Activated CD8-positive, alpha-beta memory T cell treated with anti-CD3 and anti-CD28 coated beads, Interleukin-2, amount 50 U/mL, for 4 hours (primary cell): Measurements from ENCODE around the gene ARHGAP22.

Experiments used
- DNase-seq: peaks from one replicate; pipeline ENCODE4 v3.0.0-alpha.2; 2020

The ARHGAP22 gene

DNA sequence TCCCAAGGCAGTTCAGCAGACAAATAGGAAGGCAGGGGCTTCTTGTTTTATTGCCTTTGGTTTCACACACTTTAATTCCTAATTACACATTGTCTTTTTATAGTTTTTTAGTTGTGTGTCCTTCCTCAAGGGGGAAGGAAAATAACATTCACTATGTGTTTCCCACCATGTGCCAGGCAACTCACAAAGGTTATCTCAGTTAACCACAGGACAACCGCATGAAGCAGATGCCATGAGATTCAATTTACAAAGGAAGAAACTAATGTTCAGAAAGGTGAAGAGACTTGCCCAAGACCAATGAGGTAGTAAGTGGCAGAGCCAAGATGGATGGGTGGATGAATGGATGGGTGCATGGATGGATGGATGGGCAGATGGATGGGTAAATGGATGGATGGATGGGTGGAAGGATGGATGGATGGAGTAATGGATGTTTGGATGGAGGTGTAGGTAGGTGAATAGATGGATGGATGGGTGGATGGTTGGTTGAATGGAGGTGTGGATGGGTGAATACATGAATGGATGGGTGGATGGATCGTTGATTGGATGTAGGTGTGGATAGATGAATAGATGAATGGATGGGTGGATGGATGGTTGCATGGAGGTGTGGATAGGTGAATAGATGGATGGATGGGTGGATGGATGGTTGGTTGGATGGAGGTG lies 77.9 kb downstream of the ARHGAP22 start:
- DNase-seq = no peak

- no peak for DNase-seq
Measured at GRCh38 chr10:48526011-48526821, 78.7 kb downstream of the ARHGAP22 start.

DNA sequence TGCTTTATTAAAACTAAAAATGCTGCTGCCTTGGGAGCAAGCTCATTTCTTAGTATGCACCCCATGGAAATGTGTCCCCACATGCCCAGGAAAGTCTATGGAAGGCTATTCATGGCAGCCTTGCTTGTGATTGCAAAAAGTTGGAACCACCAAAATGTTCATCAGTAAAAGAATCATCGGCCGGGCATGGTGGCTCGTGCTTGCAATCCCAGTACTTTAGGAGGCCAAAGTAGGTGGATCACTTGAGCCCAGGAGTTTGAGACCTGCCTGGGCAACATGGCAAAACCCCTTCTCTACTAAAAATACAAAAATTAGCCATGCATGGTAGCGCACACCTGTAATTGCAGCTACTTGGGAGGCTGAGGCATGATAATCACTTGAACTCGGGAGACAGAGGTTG lies 79.8 kb downstream of the ARHGAP22 start:
- no peak for DNase-seq

DNA sequence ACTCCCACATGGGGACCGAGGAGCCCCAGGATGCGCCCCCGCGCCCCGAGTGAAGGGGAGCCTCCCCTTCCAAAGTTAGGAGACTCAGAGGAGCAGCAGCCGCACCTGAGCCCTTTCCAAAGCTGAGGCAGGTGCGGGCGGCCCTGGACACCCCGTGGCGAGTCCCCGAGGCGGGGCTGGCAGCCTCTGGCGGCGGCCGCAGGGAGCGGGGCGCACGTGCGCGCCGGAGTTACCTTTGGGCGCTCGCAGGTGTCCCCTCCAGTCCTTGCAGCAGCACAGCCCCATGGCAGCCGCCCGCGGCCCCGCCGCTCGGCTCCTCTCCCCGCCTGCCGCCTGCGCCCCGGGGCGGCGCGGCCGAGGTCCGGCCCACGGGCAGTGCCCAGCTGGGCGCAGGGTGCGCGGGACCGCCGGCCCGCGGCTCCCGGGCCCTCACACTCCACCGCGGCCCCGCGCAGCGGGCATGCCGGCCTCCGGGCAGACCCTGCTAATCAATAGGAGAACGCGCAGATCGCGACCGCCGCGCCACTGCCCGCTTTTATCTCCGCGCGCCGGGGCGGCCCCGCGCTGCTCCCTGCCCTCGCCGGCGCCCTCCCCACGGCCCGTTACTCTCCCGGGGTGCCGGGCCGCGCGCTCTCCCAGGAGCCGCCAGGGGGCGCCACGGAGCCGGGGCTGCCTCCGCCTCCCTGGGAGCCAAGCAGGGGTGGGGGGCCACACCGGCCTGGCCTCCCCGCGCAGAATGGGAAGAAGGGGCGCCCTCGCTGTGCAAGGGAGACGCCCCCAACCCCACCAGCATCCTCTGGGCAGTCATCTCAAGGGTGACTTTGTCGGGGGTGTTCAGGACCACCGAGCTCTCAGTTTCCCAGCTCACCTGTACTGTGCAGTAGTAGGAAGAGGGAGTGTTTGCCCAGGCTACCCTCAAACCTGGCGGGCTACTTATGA lies 80.8 kb downstream of the ARHGAP22 start:
- no peak for DNase-seq

- DNase-seq = no peak
Measured at GRCh38 chr10:48523212-48523819, 81.6 kb downstream of the ARHGAP22 start.

DNA sequence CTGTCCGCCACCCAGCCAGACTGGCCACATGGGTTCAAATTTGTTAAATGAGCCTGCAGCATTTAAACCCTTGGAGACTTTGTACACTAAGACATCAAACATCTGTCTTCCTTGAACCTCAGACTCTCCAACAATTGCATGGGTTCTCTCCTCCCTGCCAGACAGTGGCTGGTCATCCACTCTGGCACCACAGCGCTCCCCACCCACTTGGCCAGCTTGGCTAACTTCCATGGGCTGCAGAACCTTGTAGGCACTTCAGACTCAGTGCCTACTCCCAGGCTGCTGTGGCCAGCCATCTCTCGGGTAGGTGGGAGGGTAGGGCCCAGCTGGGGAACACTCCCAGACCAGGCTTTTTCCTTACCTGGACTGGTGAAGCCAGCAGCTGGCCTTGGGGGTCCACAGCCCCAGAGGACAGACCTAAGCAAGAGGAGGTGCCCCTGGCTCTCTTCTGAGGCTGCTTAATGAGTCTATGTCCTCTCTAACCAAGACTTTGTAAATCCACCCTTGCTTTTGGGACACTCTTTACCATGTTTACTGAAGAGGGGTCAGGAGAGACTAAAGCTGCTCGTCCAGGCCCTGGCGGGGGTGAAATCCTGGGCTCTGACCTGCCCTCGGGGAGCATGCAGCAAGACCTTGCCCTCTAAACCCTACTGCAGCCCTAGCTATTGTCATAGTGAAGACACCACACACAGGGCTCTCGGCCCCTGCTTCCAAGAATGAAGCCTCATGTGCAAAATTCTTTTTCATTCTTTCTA lies 82.7 kb downstream of the ARHGAP22 start:
- DNase-seq = no peak

GRCh38 chr10:48520594-48520993 lies 84.3 kb downstream of the ARHGAP22 start:
- DNase-seq = no peak

GRCh38 chr10:48520184-48520506 lies 84.7 kb downstream of the ARHGAP22 start:
- no peak for DNase-seq

GRCh38 chr10:48519481-48520183 lies 85.2 kb downstream of the ARHGAP22 start:
- no peak for DNase-seq

- no peak for DNase-seq
Measured at GRCh38 chr10:48518986-48519385, 85.9 kb downstream of the ARHGAP22 start.

GRCh38 chr10:48517911-48518811 lies 86.7 kb downstream of the ARHGAP22 start:
- no peak for DNase-seq

DNA sequence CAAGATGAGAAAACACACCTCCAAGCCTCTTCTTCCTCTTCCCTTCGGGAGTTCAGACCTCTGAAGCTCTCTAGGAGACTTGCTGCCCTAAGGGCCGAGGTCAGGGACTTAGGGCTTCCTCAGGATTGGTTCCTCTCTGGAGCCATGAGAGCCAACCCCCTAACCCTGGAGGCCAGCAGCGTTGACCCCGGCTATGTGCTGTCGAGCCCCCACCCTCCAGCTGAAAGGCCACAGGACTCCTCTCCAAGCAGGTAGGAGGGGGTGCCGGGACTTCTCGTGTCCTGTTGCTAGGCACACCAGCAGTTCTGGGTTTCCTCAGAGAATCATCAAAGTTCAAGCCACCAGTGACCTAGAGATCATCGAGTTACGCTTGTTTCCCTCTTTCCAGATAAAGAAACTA lies 87.4 kb downstream of the ARHGAP22 start:
- DNase-seq = no peak

- no peak for DNase-seq
Measured at GRCh38 chr10:48516911-48517310, 88.0 kb downstream of the ARHGAP22 start.

DNA sequence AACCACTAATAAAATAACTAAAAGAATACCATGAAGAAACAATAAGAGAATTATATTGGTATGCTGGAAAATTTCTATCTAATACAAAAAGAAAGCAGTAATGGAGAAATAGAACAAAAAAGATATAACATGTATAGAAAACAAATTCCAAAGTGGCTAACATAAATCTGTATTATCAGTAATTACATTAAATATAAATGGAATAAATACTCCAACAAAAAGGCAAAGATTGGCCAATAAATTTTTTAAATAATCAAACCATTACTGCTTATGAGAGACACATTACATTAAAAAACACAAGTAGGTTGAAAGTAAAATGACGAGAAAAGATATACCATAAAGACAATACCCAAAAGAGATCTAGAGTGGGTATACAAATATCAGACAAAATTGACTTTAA lies 90.0 kb downstream of the ARHGAP22 start:
- DNase-seq = no peak

DNA sequence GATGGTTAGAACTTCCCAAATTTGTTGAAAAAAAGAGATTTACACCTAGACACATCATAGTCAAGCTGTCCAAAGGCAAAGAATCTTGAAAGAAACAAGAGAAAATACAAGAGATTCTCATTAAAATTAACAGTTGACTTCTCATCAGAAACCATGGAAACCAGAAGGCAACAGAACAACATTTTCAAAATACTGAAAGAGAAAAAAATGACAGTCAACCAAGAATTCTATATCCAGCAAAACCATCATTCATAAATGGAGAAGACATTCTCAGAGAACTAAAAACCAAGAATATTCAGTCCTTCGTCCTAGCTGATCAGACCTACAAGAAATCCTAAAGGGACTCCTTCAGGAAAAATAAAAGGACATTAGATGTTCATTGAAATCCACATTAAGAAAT lies 90.6 kb downstream of the ARHGAP22 start:
- no peak for DNase-seq

DNA sequence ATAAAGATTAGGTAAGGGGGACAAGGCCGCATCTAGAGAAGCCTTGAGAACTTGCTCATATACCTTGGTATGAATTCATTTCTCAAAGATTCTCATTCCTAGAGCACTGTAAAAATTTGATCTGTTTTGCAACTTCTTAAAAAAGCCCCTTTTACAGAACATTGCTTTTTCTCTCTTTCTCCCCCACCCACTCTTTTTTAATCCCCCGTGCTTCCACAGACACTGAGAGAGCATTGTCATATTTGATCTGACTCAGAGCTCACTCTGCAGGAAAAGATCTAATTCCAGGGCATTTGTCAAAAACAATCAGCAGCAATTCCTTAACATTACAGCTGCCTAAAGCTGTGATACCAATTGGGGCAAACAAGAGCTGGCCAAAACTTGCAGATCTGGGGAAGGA lies 92.0 kb downstream of the ARHGAP22 start:
- DNase-seq = no peak

DNA sequence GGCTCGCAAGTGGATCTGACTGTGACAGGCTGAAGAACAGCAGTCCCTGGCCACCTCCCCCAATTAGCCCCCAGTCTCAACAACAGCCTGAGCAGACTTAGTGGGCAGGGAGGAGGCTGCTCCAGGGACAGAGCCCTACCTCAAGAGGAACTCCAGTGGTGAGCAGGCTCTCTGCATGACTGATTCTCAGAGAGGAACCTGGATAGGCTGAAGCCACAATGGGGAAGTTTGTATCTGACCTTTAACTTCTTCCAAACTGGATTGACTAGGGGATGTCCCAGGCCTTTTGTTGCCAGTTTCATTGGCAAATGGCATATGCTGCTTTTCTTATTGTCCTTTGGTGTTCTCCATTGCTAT lies 93.0 kb downstream of the ARHGAP22 start:
- DNase-seq = no peak

DNA sequence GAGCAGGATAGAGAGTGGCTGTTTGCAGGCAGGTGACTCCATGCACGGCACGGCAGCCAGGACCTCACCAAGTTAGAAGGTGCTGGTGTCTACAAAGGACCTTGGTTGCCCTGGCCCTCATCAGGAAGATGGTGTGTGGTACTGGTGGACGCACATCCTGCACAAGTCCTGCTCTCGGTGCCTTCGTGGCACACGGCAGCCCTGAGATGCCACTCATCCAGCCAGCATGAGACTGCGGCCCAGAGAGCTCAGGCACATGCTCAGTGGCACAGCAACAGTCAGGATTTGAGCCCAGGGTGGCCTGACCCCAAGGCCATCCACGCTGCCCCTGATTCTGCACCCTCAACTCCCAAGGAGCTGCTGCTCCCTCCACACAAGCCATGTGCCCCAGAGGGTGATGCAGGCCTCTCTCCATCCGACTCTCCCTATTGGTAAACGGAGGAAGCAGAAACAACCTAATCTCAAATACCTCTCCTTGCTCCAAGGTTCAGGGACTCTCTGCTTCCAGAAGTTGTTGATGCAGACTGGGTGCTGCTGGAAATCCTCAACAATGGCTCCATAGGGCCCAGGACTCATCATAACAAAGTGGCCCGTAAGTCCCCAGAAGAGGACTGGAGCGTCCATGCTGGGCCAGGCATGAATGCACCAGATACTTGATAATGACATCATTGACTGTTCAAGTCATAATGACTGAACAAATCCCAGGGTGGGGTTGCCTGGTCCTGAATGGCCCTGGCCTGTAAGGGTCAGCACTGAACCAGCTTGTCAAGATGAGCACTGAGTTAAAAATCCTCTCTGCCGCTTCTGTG lies 93.6 kb downstream of the ARHGAP22 start:
- no peak for DNase-seq

- DNase-seq = no peak
Measured at GRCh38 chr10:48509974-48510692, 94.7 kb downstream of the ARHGAP22 start.
